Measurements from ENCODE around the gene PIKFYVE.
A peak's percentile ranks its signal among the peaks of the same experiment; 100 is the strongest.
"Not testable (repeated sequence)": the region's sequence is repeated elsewhere in the genome, so short reads cannot be mapped to it uniquely, and the experiment has no call there.

Gene PIKFYVE

DNA sequence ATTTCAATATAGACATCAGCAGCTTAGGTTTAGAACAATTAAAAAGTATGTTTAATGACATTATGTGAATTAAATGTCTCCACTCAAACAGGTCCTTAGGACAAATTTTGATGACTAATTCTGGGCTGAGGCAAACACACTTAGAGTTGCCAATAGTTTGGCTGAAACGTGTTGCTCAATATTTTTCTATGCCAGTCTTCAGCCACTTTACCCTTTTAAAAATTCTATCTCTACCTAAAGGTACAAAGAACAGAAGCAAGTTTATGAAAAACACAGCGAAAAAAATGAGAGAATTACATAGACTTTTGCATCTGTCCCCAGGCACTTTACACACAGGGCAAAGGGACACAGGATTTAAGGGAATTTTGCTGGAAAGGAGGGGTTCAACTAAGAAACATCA, 15.7 kb upstream of the PIKFYVE start:
- ATAC-seq (ENCODE audit: low read depth) (no peak), DNase-seq (ENCODE audit: low spot score in 2 of 2) (no peak)
- H3K36me3 Mint-ChIP-seq = peaks cover 20% of the 10 kb centered on the region
- peak overlapping the region; percentile 35 for H3K27ac Mint-ChIP-seq
- H3K4me1 Mint-ChIP-seq = peaks cover 14% of the 10 kb centered on the region
- no peaks in the 10 kb centered on the region for H3K9me3 Mint-ChIP-seq
- no peaks in the 10 kb centered on the region for H3K27me3 Mint-ChIP-seq
- no peak overlapping the region for H3K4me3 Mint-ChIP-seq

DNA sequence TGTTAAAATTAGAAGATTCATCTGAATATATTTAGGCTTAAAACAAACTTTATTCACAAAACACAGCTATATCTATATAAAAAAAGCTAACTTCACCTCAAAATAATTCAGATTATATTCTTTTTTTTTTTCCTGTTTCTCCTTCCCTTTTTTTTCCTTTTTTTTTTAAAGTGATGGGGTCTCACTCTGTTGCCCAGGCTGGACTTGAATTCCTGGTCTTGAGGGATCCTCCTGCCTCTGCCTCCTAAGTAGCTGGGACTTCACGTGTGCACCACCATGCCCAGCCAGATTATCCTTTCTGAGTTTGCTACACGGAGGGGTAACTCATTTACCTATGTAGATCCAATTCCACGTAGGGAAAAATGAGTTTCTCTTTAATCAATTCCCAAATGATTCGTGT, 15.0 kb upstream of the PIKFYVE start:
- Mint-ChIP-seq H3K27me3 (no peaks in the 10 kb centered on the region), H3K4me3 (no peak overlapping the region), H3K27ac (peak overlapping the region; percentile 35), H3K36me3 (peaks cover 18% of the 10 kb centered on the region), H3K9me3 (no peaks in the 10 kb centered on the region), H3K4me1 (peaks cover 16% of the 10 kb centered on the region)
- DNase-seq (ENCODE audit: low spot score in 2 of 2) (no peak), ATAC-seq (ENCODE audit: low read depth) (no peak)

DNA sequence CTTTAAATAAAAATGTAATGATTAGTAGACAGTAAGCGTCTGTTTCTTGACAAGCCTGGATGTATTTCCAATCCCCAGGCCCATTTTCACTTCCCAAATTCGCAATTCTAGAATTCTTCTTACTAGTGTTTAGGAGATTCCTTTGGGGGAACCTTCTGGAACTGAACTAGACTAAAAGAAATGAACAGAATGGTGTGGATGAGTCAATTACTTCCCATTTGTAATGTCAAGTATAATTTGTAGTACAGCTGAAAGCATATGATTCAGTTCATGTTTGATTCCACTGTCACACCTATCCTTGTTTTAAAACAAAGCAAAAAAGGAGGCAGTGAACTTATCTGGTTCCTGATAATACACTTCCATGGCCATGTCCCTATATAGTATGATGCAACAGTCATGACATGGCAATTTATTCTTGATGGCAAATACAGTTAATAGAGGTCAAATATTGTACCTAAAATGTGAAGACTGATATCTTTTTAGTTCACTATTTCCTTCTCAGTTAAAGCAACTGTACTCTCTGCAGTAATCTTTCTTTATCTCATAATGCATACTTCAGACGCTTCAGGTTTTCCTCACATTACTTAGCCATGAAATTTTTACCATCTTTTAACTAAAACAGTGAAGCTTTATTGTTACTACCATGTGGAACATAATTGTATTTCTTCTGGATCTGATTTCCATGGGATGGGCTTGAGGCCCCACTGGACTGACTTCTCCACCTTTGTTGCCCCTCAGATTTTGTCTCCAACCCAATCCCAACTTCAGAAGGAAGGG, 13.2 kb upstream of the PIKFYVE start:
- Mint-ChIP-seq H3K4me1 (peaks cover 16% of the 10 kb centered on the region), H3K36me3 (peaks cover 11% of the 10 kb centered on the region), H3K4me3 (no peak overlapping the region), H3K27me3 (no peaks in the 10 kb centered on the region), H3K27ac (no peak overlapping the region), H3K9me3 (no peaks in the 10 kb centered on the region)
- DNase-seq (ENCODE audit: low spot score in 2 of 2) (no peak), ATAC-seq (ENCODE audit: low read depth) (no peak)

DNA sequence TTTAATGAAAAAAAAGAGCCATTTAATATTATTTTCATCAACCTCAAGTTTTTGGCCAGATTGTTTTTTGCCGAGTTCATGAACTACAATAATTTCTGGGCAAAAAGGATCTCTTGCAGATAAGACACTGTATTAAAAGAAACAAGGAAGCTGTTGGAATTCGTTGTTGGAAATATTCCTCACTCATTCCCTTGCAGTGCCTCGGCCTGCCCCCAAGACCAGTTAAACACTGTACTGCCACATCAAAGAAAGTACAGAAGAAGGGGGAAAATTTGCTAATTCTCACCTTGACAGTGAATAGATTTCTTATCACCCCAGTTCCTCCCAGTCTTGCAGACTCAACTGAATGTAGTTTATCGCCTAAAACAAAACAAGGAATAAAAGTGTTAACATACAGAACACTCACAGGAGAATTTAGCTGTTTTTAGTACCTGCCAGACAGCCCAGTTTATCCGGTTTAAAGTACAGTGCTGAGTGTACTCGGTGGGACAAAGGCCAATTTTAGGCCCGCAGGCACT, 12.4 kb upstream of the PIKFYVE start:
- DNase-seq (ENCODE audit: low spot score in 2 of 2) = no peak
- peaks cover 5% of the 10 kb centered on the region for H3K36me3 Mint-ChIP-seq
- H3K27me3 Mint-ChIP-seq = no peaks in the 10 kb centered on the region
- H3K4me3 Mint-ChIP-seq = peak overlapping the region; percentile 100
- ATAC-seq (ENCODE audit: low read depth) = no peak
- H3K9me3 Mint-ChIP-seq = no peaks in the 10 kb centered on the region
- H3K4me1 Mint-ChIP-seq = peaks cover 16% of the 10 kb centered on the region
- H3K27ac Mint-ChIP-seq = no peak overlapping the region

DNA sequence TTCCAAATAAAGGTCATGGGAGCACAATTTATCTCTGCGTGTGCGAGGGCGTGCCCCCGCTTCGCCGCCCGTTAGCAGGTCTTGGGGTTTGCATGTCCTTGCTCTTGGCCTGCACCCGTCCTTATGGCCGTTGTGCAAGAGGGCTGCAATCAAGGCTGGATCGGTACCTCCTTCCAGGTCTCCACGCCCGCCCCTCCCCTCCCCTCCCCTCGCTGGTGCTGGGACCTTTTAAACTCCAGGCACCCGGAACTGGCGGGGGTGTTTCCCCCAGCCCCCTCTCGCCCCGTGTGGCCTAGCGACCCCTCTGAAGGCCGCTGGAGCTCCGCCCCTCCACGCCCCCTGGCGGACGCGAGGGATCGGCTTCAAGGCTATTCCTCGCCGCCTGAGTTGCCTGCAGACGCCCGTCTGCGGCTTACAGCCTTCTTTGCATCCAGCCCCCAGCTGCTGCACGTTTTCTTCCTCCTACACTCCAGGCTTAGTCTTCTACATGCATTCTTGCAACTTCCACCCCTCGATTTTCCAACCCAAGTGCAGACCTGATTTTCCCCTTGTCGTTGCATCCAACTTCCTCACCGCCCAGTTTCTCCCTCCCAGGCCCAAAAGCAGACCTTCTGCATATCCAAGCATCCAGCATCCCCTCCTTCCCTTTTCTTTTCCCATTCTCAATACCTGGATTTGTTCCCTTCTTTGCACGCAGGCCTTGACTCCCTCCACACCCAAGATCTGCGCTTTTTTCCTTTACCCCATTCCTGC, 11.8 kb upstream of the PIKFYVE start:
- no peaks in the 10 kb centered on the region for H3K27me3 Mint-ChIP-seq
- peak overlapping the region; percentile 100 for H3K4me3 Mint-ChIP-seq
- DNase-seq (ENCODE audit: low spot score in 2 of 2) = peak; percentile 76 to 83
- H3K9me3 Mint-ChIP-seq = no peaks in the 10 kb centered on the region
- ATAC-seq (ENCODE audit: low read depth) = peak; percentile 75
- peak overlapping the region; percentile 84 for H3K27ac Mint-ChIP-seq
- peaks cover 3% of the 10 kb centered on the region for H3K36me3 Mint-ChIP-seq
- H3K4me1 Mint-ChIP-seq = peaks cover 16% of the 10 kb centered on the region

DNA sequence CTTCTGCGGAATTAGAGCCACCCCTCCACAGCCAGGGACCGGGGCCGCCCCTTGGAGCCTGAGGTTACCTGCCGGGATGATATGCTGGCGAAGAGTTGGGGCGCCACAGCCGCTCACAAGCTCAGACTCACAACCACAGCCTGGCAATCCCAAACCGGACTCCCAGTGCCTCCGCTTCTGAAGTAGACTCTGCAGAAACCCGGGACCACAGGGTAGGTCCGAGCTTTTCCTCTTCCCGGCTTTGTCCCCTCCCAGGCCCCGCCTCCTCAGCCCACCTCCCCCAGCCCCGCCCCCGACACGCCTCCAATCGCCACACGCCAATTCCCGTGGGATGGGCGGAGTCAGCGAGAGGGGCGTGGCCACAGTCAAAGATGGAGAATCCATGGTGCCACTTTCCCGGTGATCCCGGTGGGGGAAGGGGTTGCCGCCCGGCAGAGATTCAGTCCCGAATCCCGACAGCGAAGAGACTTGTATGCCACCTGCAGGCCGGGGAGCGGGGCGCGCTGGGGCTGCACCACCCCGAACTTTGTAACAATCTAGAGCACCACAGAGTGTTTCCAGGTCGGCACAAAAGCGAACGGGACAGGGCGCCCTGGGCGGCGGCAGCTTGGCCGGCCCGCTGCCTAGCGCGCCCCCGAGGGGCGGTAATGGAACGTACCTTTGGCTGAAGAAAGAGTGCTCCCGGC, 11.0 kb upstream of the PIKFYVE start, which contains the start of gene IDH1:
Gene IDH1 (minus strand): TSS at position 201 of the 686 bp plus-strand sequence. CDS start 3,520 bp downstream, outside the sequence.
- Mint-ChIP-seq H3K9me3 (no peaks in the 10 kb centered on the region), H3K4me1 (peaks cover 16% of the 10 kb centered on the region), H3K27me3 (no peaks in the 10 kb centered on the region), H3K4me3 (peak within 1 kb of the TSS; percentile 100), H3K27ac (peak within 1 kb of the TSS; percentile 84), H3K36me3 (no peaks in the 10 kb centered on the region)
- ATAC-seq (ENCODE audit: low read depth) = peak; percentile 70
- DNase-seq (ENCODE audit: low spot score in 2 of 2) = peak; percentile 96 to 100

DNA sequence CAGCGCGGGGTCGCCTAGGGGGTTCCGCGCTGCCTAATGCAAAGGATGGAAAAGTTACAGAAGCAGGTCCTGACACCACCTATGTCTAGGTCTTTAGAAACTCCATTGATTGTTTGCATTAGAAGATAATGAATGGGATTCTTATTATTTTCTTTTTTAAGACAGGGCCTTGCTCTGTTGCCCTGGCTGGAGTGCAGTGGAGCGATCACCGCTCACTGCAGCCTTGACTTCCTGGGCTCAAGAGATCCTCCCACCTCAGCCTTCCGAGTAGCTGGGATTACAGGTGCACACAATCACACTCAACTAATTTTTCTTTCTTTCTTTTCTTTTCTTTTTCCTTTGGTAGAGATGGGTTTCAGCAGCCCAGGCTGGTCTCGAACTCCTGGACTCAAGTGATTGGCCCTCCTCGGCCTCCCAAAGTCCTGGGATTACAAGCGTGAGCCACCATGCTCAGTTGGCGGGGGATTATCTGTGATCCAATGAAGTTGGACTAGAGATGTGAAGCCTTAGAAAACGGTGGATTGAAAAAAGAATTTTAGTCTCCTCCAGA, 10.4 kb upstream of the PIKFYVE start:
- H3K27ac Mint-ChIP-seq = peak overlapping the region; percentile 84
- no peak for ATAC-seq (ENCODE audit: low read depth)

DNA sequence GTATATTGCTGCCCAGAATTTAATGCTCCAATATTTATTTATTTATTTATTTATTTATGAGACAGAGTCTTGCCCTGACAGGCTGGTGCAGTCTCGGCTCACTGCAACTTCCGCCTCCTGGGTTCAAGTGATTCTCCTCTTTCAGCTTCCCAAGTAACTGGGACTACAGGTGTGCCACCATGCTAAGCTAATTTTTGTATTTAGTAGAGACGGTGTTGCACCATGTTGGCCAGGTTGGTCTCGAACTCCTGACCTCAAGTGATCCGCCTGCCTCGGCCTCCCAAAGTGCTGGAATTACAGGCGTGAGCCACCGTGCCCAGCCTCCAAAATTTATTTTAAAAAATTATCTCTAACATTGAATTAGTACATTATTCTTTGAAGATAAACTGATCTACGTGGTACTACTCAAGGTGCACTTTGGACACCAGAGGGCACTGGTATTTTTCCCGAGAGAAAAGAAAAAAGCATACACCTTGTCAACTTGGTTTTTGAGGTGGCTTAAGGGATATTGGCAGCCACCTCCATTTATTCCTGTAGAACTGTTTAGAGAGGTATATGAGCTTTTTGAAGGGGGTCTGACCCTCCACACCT, 9.8 kb upstream of the PIKFYVE start:
- Mint-ChIP-seq H3K9me3 (no peaks in the 10 kb centered on the region), H3K4me1 (peaks cover 16% of the 10 kb centered on the region), H3K36me3 (no peaks in the 10 kb centered on the region), H3K4me3 (no peak overlapping the region), H3K27ac (no peak overlapping the region), H3K27me3 (no peaks in the 10 kb centered on the region)
- DNase-seq (ENCODE audit: low spot score in 2 of 2) (no peak), ATAC-seq (ENCODE audit: low read depth) (no peak)

More for the DNA sequence above, 10.4 kb upstream of the PIKFYVE start:
- no peak for DNase-seq (ENCODE audit: low spot score in 2 of 2)
- Mint-ChIP-seq H3K9me3 (no peaks in the 10 kb centered on the region), H3K4me1 (peaks cover 16% of the 10 kb centered on the region), H3K4me3 (peak overlapping the region; percentile 100), H3K36me3 (no peaks in the 10 kb centered on the region), H3K27me3 (no peaks in the 10 kb centered on the region)

DNA sequence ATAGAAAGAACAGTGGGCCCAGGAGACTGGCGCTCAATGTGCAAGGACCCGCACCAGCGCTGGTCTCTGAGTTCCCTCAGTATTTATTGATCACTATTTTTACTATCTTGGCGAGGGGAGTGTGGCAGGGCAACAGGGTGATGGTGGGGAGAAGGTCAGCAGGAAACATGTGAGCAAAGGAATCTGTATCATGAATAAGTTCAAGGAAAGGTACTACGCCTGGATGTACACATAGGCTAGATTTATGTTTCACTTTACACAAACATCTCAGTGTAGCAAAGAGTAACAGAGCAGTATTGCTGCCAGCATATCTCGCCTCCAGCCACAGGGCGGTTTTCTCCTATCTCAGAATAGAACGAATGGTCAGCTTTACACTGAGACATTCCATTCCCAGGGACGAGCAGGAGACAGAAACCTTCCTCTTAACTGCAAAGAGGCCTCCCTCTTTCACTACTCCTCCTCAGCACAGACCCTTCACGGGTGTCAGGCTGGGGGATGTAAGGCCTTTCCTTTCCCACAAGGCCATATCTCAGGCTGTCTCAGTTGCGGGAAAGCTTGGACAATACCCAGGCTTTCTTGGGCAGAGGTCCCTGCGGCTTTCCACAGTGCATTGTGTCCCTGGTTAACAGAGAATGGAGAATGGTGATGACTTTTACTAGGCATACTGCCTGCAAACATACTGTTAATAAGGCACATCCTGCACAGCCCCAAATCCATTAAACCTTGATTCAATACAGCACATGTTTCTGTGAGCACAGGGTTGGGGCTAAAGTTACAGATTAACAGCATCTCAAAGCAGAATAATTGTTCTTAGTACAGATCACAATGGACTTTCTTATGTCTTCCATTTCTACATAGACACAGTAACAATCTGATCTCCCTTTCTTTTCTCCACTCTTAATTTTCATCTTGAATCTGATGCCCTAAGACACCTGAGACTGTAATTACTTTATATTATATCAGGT, 8.9 kb upstream of the PIKFYVE start:
- not testable (repeated sequence) for H3K4me3 Mint-ChIP-seq; ATAC-seq (ENCODE audit: low read depth); H3K36me3 Mint-ChIP-seq; H3K27ac Mint-ChIP-seq; H3K9me3 Mint-ChIP-seq; H3K27me3 Mint-ChIP-seq; DNase-seq (ENCODE audit: low spot score in 2 of 2)
- H3K4me1 Mint-ChIP-seq = peaks cover 16% of the 10 kb centered on the region

DNA sequence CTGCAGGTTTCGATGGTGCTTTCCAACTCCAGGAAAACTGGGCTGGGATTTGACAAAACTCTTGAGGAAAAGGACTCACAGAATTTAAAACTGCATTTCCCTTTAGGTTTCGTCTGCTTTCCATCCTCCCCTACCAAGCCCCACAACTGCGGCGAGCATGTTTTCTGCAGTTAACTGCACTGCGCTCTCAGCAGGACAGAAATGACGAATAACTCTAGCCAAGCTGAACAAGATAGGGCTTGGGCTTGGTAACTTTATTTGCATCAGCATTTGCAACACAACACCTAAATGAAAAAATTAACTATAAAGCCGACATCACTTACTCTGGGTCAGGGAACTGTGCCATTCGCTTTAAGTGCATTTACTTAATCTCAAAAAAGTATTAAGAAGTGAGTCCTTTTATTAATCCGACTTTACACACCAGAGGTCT, 669 bp upstream of the PIKFYVE start:
- Mint-ChIP-seq H3K27ac (peak overlapping the region; percentile 94), H3K27me3 (no peaks in the 10 kb centered on the region), H3K4me1 (peaks cover 25% of the 10 kb centered on the region), H3K9me3 (peaks cover 2% of the 10 kb centered on the region), H3K36me3 (no peaks in the 10 kb centered on the region), H3K4me3 (peak overlapping the region; percentile 90)
- peak; percentile 70 for ATAC-seq (ENCODE audit: low read depth)
- DNase-seq (ENCODE audit: low spot score in 2 of 2) = peak; percentile 14 to 62

DNA sequence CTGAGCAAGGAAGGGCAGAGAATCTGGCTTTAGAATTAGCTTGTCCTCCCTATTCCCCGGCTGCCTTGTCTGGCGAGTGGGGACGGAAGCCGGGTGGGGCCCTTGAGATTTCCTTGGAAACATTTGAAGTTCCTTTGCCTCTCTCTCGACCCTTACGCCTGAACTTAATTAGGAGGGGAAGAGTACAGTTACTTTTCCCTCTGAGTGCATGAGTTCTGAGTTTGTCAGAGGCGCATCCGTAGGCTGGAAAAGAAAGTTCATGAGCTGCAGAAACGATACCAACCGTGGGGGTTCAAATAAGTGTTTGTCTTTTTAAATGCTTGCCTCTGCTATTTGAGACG, 468 bp downstream of the PIKFYVE start:
- Mint-ChIP-seq H3K27me3 (no peaks in the 10 kb centered on the region), H3K9me3 (peaks cover 2% of the 10 kb centered on the region), H3K4me3 (peak overlapping the region; percentile 90), H3K27ac (peak overlapping the region; percentile 94), H3K4me1 (peaks cover 27% of the 10 kb centered on the region), H3K36me3 (peaks cover 3% of the 10 kb centered on the region)
- ATAC-seq (ENCODE audit: low read depth) (no peak), DNase-seq (ENCODE audit: low spot score in 2 of 2) (no peak)

DNA sequence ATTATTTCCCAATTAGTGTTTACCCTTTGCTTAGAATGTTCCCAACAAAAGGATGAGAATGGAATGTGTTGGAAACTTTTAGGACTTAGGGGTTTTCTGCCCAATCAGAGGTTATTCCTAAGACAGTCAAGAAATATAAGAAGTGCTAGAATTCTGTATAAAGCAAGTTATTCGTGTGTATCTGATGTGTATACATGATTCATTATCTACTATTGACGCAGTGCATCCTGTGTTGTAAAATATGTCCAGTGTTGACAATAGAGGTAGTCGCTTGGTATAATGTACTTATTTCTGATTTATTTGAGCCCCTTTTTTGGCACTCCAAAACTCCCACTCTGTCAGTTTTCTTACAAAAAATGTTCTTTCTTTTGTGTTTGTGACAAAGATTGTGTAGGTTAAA, 881 bp downstream of the PIKFYVE start:
- no peak for DNase-seq (ENCODE audit: low spot score in 2 of 2)
- Mint-ChIP-seq H3K27ac (peak overlapping the region; percentile 94), H3K4me3 (peak overlapping the region; percentile 90)

More for the DNA sequence above, 881 bp downstream of the PIKFYVE start:
- peaks cover 5% of the 10 kb centered on the region for H3K36me3 Mint-ChIP-seq
- peaks cover 2% of the 10 kb centered on the region for H3K9me3 Mint-ChIP-seq
- ATAC-seq (ENCODE audit: low read depth) = no peak
- H3K27me3 Mint-ChIP-seq = no peaks in the 10 kb centered on the region
- H3K4me1 Mint-ChIP-seq = peaks cover 29% of the 10 kb centered on the region
